ENCODE data around the gene KHDRBS1.

KHDRBS1 gene, protein sequence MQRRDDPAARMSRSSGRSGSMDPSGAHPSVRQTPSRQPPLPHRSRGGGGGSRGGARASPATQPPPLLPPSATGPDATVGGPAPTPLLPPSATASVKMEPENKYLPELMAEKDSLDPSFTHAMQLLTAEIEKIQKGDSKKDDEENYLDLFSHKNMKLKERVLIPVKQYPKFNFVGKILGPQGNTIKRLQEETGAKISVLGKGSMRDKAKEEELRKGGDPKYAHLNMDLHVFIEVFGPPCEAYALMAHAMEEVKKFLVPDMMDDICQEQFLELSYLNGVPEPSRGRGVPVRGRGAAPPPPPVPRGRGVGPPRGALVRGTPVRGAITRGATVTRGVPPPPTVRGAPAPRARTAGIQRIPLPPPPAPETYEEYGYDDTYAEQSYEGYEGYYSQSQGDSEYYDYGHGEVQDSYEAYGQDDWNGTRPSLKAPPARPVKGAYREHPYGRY

GRCh38 chr1:32013386-32014198 lies at the start of gene KHDRBS1:
Gene KHDRBS1, plus strand, starts transcription at chr1:32013868. Its CDS starts 128 bp downstream, at chr1:32013996.
- Histone ChIP-seq H3K27ac (peak within 1 kb of the TSS; percentile 98 to 99), H3K4me3 (peak within 1 kb of the TSS; percentile 86 to 99), H3K9me3 (no peaks in the 10 kb centered on the region), H3K27me3 (no peaks in the 10 kb centered on the region), H3K4me1 (peaks cover 0 to 41% (median 27%) of the 10 kb centered on the region in 4 donors), H3K36me3 (no peaks in the 10 kb centered on the region)
- TF ChIP-seq, protein P1, sequence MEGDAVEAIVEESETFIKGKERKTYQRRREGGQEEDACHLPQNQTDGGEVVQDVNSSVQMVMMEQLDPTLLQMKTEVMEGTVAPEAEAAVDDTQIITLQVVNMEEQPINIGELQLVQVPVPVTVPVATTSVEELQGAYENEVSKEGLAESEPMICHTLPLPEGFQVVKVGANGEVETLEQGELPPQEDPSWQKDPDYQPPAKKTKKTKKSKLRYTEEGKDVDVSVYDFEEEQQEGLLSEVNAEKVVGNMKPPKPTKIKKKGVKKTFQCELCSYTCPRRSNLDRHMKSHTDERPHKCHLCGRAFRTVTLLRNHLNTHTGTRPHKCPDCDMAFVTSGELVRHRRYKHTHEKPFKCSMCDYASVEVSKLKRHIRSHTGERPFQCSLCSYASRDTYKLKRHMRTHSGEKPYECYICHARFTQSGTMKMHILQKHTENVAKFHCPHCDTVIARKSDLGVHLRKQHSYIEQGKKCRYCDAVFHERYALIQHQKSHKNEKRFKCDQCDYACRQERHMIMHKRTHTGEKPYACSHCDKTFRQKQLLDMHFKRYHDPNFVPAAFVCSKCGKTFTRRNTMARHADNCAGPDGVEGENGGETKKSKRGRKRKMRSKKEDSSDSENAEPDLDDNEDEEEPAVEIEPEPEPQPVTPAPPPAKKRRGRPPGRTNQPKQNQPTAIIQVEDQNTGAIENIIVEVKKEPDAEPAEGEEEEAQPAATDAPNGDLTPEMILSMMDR (IDR thresholded peaks at IDR 0.05) = peak in 1 of 2 experiments; percentile 24
- intact Hi-C loops (cut with DNase I; ENCODE audit: low total_unique reads) = no loop called here
- DNase-seq = peak; percentile 98 to 99

GRCh38 chr1:31970873-31971272 lies 42.8 kb upstream of the KHDRBS1 start:
- Histone ChIP-seq H3K4me3 (no peak overlapping the region), H3K36me3 (no peaks in the 10 kb centered on the region), H3K27me3 (no peaks in the 10 kb centered on the region), H3K27ac (no peak overlapping the region), H3K4me1 (no peaks in the 10 kb centered on the region), H3K9me3 (no peaks in the 10 kb centered on the region)
- intact Hi-C loops (cut with DNase I; ENCODE audit: low total_unique reads) = no loop called here
- TF ChIP-seq, protein P1 (IDR thresholded peaks at IDR 0.05) = no peak
- DNase-seq = no peak

- TF ChIP-seq, protein P1 (IDR thresholded peaks at IDR 0.05) = no peak
- Histone ChIP-seq H3K9me3 (no peaks in the 10 kb centered on the region), H3K4me1 (peaks cover 0 to 16% (median 9%) of the 10 kb centered on the region in 4 donors), H3K4me3 (no peak overlapping the region), H3K27ac (no peak overlapping the region), H3K36me3 (no peaks in the 10 kb centered on the region), H3K27me3 (no peaks in the 10 kb centered on the region)
- DNase-seq = no peak
- intact Hi-C loops (cut with DNase I; ENCODE audit: low total_unique reads) = no loop called here
These were observed 37.3 kb upstream of the KHDRBS1 start for GRCh38 chr1:31976401-31976800.

GRCh38 chr1:31977385-31978131 lies 36.1 kb upstream of the KHDRBS1 start:
- intact Hi-C loops (cut with DNase I; ENCODE audit: low total_unique reads) = no loop called here

More at GRCh38 chr1:31977385-31978131, 36.1 kb upstream of the KHDRBS1 start:
- H3K4me3 ChIP-seq = no peak overlapping the region
- H3K36me3 ChIP-seq = no peaks in the 10 kb centered on the region
- no peaks in the 10 kb centered on the region for H3K27me3 ChIP-seq
- peak overlapping the region in 1 of 2 donors; percentile 57 for H3K27ac ChIP-seq
- DNase-seq = no peak
- TF ChIP-seq, protein P1 (IDR thresholded peaks at IDR 0.05) = peak; percentile 35 to 40
- no peaks in the 10 kb centered on the region for H3K9me3 ChIP-seq
- H3K4me1 ChIP-seq = peaks cover 0 to 16% (median 9%) of the 10 kb centered on the region in 4 donors
